ENCODE measurements around the gene CYP2U1. TPM values are rescaled to one million over a fixed set of nuclear protein-coding genes. Genes with fewer than 3 reads are reported as not detected.
"Not testable (repeated sequence)": the region's sequence is repeated elsewhere in the genome, so short reads cannot be mapped to it uniquely, and the experiment has no call there.

The CYP2U1 gene
- total and polyA plus RNA-seq, 2 donors from 2014 or later = 5.9 to 6.3 TPM

DNA sequence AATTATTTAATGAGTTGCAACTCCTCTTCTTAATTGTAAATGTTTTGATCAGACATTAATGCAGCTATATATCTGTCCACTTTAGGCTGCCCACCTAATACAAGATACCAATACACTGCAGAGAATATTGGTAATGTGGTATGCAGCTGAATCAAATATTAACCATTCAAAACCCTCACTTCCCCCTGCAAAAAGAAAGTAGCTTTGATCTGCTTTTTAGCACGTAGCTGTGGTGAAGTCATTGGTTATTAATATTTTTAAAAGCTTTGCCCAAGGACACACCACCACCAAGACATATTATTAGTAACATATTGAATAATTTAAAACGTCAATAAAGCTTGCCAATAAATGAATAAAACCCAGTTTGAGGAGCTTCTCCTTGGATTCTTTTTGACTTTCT, 28.6 kb upstream of the CYP2U1 start:
- no peaks in the 10 kb centered on the region for H3K9me3 ChIP-seq (ENCODE audit: control insufficient read depth in 2 of 3, insufficient read depth in 1 of 3, low read length in 3 of 3)
- no peak for DNase-seq
- no peaks in the 10 kb centered on the region for H3K27me3 ChIP-seq (ENCODE audit: control insufficient read depth, insufficient read depth, low read length)
- TF ChIP-seq, protein P1, sequence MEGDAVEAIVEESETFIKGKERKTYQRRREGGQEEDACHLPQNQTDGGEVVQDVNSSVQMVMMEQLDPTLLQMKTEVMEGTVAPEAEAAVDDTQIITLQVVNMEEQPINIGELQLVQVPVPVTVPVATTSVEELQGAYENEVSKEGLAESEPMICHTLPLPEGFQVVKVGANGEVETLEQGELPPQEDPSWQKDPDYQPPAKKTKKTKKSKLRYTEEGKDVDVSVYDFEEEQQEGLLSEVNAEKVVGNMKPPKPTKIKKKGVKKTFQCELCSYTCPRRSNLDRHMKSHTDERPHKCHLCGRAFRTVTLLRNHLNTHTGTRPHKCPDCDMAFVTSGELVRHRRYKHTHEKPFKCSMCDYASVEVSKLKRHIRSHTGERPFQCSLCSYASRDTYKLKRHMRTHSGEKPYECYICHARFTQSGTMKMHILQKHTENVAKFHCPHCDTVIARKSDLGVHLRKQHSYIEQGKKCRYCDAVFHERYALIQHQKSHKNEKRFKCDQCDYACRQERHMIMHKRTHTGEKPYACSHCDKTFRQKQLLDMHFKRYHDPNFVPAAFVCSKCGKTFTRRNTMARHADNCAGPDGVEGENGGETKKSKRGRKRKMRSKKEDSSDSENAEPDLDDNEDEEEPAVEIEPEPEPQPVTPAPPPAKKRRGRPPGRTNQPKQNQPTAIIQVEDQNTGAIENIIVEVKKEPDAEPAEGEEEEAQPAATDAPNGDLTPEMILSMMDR (IDR thresholded peaks at IDR 0.05; ENCODE audit: borderline replicate concordance, extremely low read depth, insufficient read depth) = no peak
- no peak overlapping the region for H3K27ac ChIP-seq (ENCODE audit: low read depth in 2 of 2, low read length in 2 of 2)
- no peaks in the 10 kb centered on the region for H3K4me1 ChIP-seq (ENCODE audit: control insufficient read depth in 2 of 3, insufficient read depth in 2 of 3, low read depth in 1 of 3, low read length in 3 of 3)
- FAIRE-seq = no peak
- H3K4me3 ChIP-seq (ENCODE audit: low read length in 3 of 3) = no peak overlapping the region
- H3K9ac ChIP-seq (ENCODE audit: low read length in 3 of 3) = no peak overlapping the region
- intact Hi-C loops (cut with DNase I) = no loop called here
- H3K36me3 ChIP-seq (ENCODE audit: control insufficient read depth in 2 of 3, insufficient read depth in 3 of 3, low read length in 3 of 3) = peaks cover 0 to 4% (median 0%) of the 10 kb centered on the region in 3 donors

- H3K27ac ChIP-seq (ENCODE audit: low read depth in 2 of 2, low read length in 2 of 2); H3K27me3 ChIP-seq (ENCODE audit: control insufficient read depth, insufficient read depth, low read length); intact Hi-C loops (cut with DNase I); DNase-seq; H3K9me3 ChIP-seq (ENCODE audit: control insufficient read depth in 2 of 3, insufficient read depth in 1 of 3, low read length in 3 of 3); H3K36me3 ChIP-seq (ENCODE audit: control insufficient read depth in 2 of 3, insufficient read depth in 3 of 3, low read length in 3 of 3); FAIRE-seq; H3K4me3 ChIP-seq (ENCODE audit: low read length in 3 of 3); H3K9ac ChIP-seq (ENCODE audit: low read length in 3 of 3); H3K4me1 ChIP-seq (ENCODE audit: control insufficient read depth in 2 of 3, insufficient read depth in 2 of 3, low read depth in 1 of 3, low read length in 3 of 3): not testable (repeated sequence)
Observed at GRCh38 chr4:107905082-107905481, 26.3 kb upstream of the CYP2U1 start.

DNA sequence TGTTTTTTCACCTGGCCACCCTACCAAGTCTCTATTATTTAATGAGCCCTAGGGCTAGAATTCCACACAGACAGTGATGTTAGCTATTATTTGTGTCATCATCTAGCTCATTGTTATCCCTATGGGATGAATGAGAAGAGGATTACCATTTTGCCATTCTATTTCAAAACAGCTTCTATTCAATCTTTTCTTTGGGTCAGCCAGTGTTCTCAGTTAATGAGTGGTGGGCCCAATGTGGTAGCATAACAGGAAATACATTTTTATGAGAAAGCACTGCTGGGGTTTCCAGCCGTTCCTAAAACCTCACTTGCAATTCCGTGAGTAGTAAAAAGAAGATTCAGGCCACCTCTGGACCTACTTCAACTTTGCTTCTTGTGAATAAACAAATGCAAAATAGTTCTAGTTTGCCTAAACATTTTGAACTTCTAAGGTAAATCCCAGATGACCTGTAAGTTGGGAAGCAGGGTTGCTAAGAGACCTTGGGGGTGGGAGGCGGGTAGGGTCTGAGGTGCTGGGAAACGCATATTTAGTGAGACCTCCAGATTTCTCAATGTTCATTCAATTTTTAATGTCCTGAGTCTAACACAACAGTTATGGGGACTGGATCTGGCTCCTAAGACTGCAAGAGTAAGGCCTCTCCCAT, 24.8 kb upstream of the CYP2U1 start:
- Histone ChIP-seq H3K9me3 (ENCODE audit: control insufficient read depth in 2 of 3, insufficient read depth in 1 of 3, low read length in 3 of 3) (no peaks in the 10 kb centered on the region), H3K27ac (ENCODE audit: low read depth in 2 of 2, low read length in 2 of 2) (no peak overlapping the region), H3K9ac (ENCODE audit: low read length in 3 of 3) (no peak overlapping the region), H3K4me3 (ENCODE audit: low read length in 3 of 3) (no peak overlapping the region), H3K4me1 (ENCODE audit: control insufficient read depth in 2 of 3, insufficient read depth in 2 of 3, low read depth in 1 of 3, low read length in 3 of 3) (no peaks in the 10 kb centered on the region), H3K36me3 (ENCODE audit: control insufficient read depth in 2 of 3, insufficient read depth in 3 of 3, low read length in 3 of 3) (peaks cover 0 to 4% (median 3%) of the 10 kb centered on the region in 3 donors), H3K27me3 (ENCODE audit: control insufficient read depth, insufficient read depth, low read length) (no peaks in the 10 kb centered on the region)
- intact Hi-C loops (cut with DNase I) = no loop called here
- DNase-seq (no peak), FAIRE-seq (no peak)
- TF ChIP-seq, protein P1 (IDR thresholded peaks at IDR 0.05; ENCODE audit: borderline replicate concordance, extremely low read depth, insufficient read depth) = no peak

GRCh38 chr4:107908377-107908776, 23.0 kb upstream of the CYP2U1 start:
- Histone ChIP-seq H3K27me3 (ENCODE audit: control insufficient read depth, insufficient read depth, low read length) (no peaks in the 10 kb centered on the region), H3K27ac (ENCODE audit: low read depth in 2 of 2, low read length in 2 of 2) (no peak overlapping the region), H3K9me3 (ENCODE audit: control insufficient read depth in 2 of 3, insufficient read depth in 1 of 3, low read length in 3 of 3) (no peaks in the 10 kb centered on the region), H3K9ac (ENCODE audit: low read length in 3 of 3) (no peak overlapping the region), H3K4me3 (ENCODE audit: low read length in 3 of 3) (no peak overlapping the region), H3K36me3 (ENCODE audit: control insufficient read depth in 2 of 3, insufficient read depth in 3 of 3, low read length in 3 of 3) (peaks cover 0 to 3% (median 0%) of the 10 kb centered on the region in 3 donors), H3K4me1 (ENCODE audit: control insufficient read depth in 2 of 3, insufficient read depth in 2 of 3, low read depth in 1 of 3, low read length in 3 of 3) (no peaks in the 10 kb centered on the region)
- DNase-seq = no peak
- TF ChIP-seq, protein P1 (IDR thresholded peaks at IDR 0.05; ENCODE audit: borderline replicate concordance, extremely low read depth, insufficient read depth) = no peak
- no peak for FAIRE-seq
- intact Hi-C loops (cut with DNase I) = no loop called here
